ENCODE results near the gene CEP112.
"Not testable (repeated sequence)": the region's sequence is repeated elsewhere in the genome, so short reads cannot be mapped to it uniquely, and the experiment has no call there.

The CEP112 gene

GRCh38 chr17:66088173-66088572 is 103.8 kb downstream of the CEP112 start:
- H3K4me3 ChIP-seq (ENCODE audit: low read depth, low read length): no peak overlapping the region
- no peak for TF ChIP-seq CTCF (IDR thresholded peaks at IDR 0.05; ENCODE audit: control insufficient read depth, extremely low read depth, insufficient read depth)
- no peak for DNase-seq (ENCODE audit: low read depth)

GRCh38 chr17:66087073-66087472 is 104.9 kb downstream of the CEP112 start:
- H3K4me3 ChIP-seq (ENCODE audit: low read depth, low read length): no peak overlapping the region
- no peak for TF ChIP-seq CTCF (IDR thresholded peaks at IDR 0.05; ENCODE audit: control insufficient read depth, extremely low read depth, insufficient read depth)
- no peak for DNase-seq (ENCODE audit: low read depth)

GRCh38 chr17:66085221-66085620 is 106.7 kb downstream of the CEP112 start:
- no peak for DNase-seq (ENCODE audit: low read depth)
- TF ChIP-seq CTCF (IDR thresholded peaks at IDR 0.05; ENCODE audit: control insufficient read depth, extremely low read depth, insufficient read depth): no peak
- H3K4me3 ChIP-seq (ENCODE audit: low read depth, low read length): no peak overlapping the region

GRCh38 chr17:66080670-66081069 is 111.3 kb downstream of the CEP112 start:
- H3K4me3 ChIP-seq (ENCODE audit: low read depth, low read length): not testable (repeated sequence)

GRCh38 chr17:66076546-66077190 is 115.3 kb downstream of the CEP112 start:
- no peak overlapping the region for H3K4me3 ChIP-seq (ENCODE audit: low read depth, low read length)
- no peak for TF ChIP-seq CTCF (IDR thresholded peaks at IDR 0.05; ENCODE audit: control insufficient read depth, extremely low read depth, insufficient read depth)
- no peak for DNase-seq (ENCODE audit: low read depth)

More at GRCh38 chr17:66080670-66081069, 111.3 kb downstream of the CEP112 start:
- DNase-seq (ENCODE audit: low read depth): not testable (repeated sequence)

- TF ChIP-seq CTCF (IDR thresholded peaks at IDR 0.05; ENCODE audit: control insufficient read depth, extremely low read depth, insufficient read depth): no peak
- no peak overlapping the region for H3K4me3 ChIP-seq (ENCODE audit: low read depth, low read length)
- DNase-seq (ENCODE audit: low read depth): no peak
These were observed 118.5 kb downstream of the CEP112 start for GRCh38 chr17:66073384-66073783.

GRCh38 chr17:66063686-66064085 is 128.2 kb downstream of the CEP112 start:
- TF ChIP-seq CTCF (IDR thresholded peaks at IDR 0.05; ENCODE audit: control insufficient read depth, extremely low read depth, insufficient read depth): no peak
- DNase-seq (ENCODE audit: low read depth): no peak
- H3K4me3 ChIP-seq (ENCODE audit: low read depth, low read length): no peak overlapping the region
